Heart left ventricle (tissue), 13 donors: ENCODE measurements around the gene PPT2.

Experiments
- CTCF ChIP-seq, 12 donors: fragments of 200-600 bp; sonication (generic) in 4 of 12; IDR thresholded peaks; one replicate each; pipeline versions ENCODE4 v1.5.0 to v1.8.0; 2018 to 2022; ENCODE audit warnings: antibody characterized with exemption in 12 of 12, mild to moderate bottlenecking in 5 of 12
- POLR2A ChIP-seq, 2 donors: fragments of 450-650 bp; IDR thresholded peaks; one replicate each; pipeline ENCODE4 v1.6.1; 2017; ENCODE audit warnings: antibody characterized with exemption in 2 of 2, mild to moderate bottlenecking in 2 of 2, moderate library complexity in 2 of 2
- donor health status: ischemic (EF 13 %, LVEDD 7.1; RV severe dilation, severe dysfunction).
- donor health status: DM: no; HTN: yes; CAD: no.
- donor health status: DM: no; HTN: no; CAD: no.
- donor health status: ischemic (EF 25% LVEDD 6.9; RV normal size, moderate dysfunction).
- donor health status: ischemic (EF 25% LVEDD 5.7; RV mildly dilated, moderate dysfunction).
- donor health status: ischemic (EF 35%, LVEDD 5.7; RV mildly dilated, moderate dysfunction).
- donor health status: nonischemic (EF 11% LVEDD 7.7; RV severe dilation, severe dysfunction).
- donor health status: DM: yes; HTN: yes; CAD: no.
- donor health status: PGD.
- donor health status: ischemic (EF 29% LVEDD 5.4; RV normal size, mild dysfunction).
- donor health status: nonischemic (EF 23%, LVEDD 6.1; RV moderate dilation, normal function).

- no peak for TF ChIP-seq CTCF (IDR thresholded peaks at IDR 0.05)
- no peak for TF ChIP-seq POLR2A (IDR thresholded peaks at IDR 0.05)
Measured at GRCh38 chr6:32210191-32210601, 56.3 kb downstream of the PPT2 start.
